Measurements from ENCODE around the gene ZBTB18. TPM values are rescaled to one million over a fixed set of nuclear protein-coding genes. Genes with fewer than 3 reads are reported as not detected.
"Not testable (repeated sequence)": the region's sequence is repeated elsewhere in the genome, so short reads cannot be mapped to it uniquely, and the experiment has no call there.

Gene ZBTB18
- total RNA-seq, 2 experiments from 2014 or later, result 9.9 to 18.9 TPM

- ChIA-PET CTCF (ENCODE audit: unreplicated experiment) (no interaction called here), POLR2A (no interaction called here)
- BruUV-seq (replicated peaks), result no TSS peak
- Histone ChIP-seq H3K4me2 (ENCODE audit: low read length) (no peak overlapping the region), H2AFZ (ENCODE audit: low read length) (no peak overlapping the region), H3K36me3 (ENCODE audit: insufficient read depth, low read length) (no peaks in the 10 kb centered on the region), H3K4me1 (ENCODE audit: insufficient read depth, low read length, poor library complexity, severe bottlenecking) (peaks cover 9% of the 10 kb centered on the region), H3K9me2 (ENCODE audit: insufficient read depth, low read length) (no peaks in the 10 kb centered on the region), H3K9me3 (ENCODE audit: low read length) (no peaks in the 10 kb centered on the region), H3K79me2 (ENCODE audit: insufficient read depth, low read depth, low read length) (no peaks in the 10 kb centered on the region), H3K27ac (ENCODE audit: low read depth, low read length, poor library complexity, severe bottlenecking) (no peak overlapping the region), H3K4me3 (ENCODE audit: low read depth, low read length, poor library complexity, severe bottlenecking) (no peak overlapping the region), H4K20me1 (ENCODE audit: insufficient read depth, low read length) (no peaks in the 10 kb centered on the region; the same call in 1 of the 2 replicates)
- intact Hi-C loops (cut with micrococcal nuclease; ENCODE audit: unreplicated experiment), result loop anchor here (10.0 kb wide), 1 partner anchor 230 kb away; no protein-coding TSS in a partner anchor
- DNase-seq (ENCODE audit: low spot score), result no peak
- TF ChIP-seq CTCF (conservative IDR thresholded peaks at IDR 0.05; ENCODE audit: low read length), result no peak
- TF ChIP-seq EZH2phosphoT487 (IDR thresholded peaks at IDR 0.05; ENCODE audit: borderline replicate concordance, low read depth, low read length), result no peak
These were observed 6.7 kb upstream of the ZBTB18 start for GRCh38 chr1:244044423-244044822.

GRCh38 chr1:244046254-244046653 lies 4.8 kb upstream of the ZBTB18 start:
- H3K36me3 ChIP-seq (ENCODE audit: insufficient read depth, low read length); H3K4me2 ChIP-seq (ENCODE audit: low read length); H3K27ac ChIP-seq (ENCODE audit: low read depth, low read length, poor library complexity, severe bottlenecking); DNase-seq (ENCODE audit: low spot score); H3K79me2 ChIP-seq (ENCODE audit: insufficient read depth, low read depth, low read length); H3K4me3 ChIP-seq (ENCODE audit: low read depth, low read length, poor library complexity, severe bottlenecking); BruUV-seq (replicated peaks); H3K9me3 ChIP-seq (ENCODE audit: low read length); H2AFZ ChIP-seq (ENCODE audit: low read length); CTCF ChIA-PET (ENCODE audit: unreplicated experiment); H3K9me2 ChIP-seq (ENCODE audit: insufficient read depth, low read length): not testable (repeated sequence)
- intact Hi-C loops (cut with micrococcal nuclease; ENCODE audit: unreplicated experiment), result loop anchor here (5.0 to 10.0 kb wide), 3 partner anchors 229 to 606 kb away; partner anchors contain the start of genes ADSS2 and DESI2
- Histone ChIP-seq H3K4me1 (ENCODE audit: insufficient read depth, low read length, poor library complexity, severe bottlenecking) (peaks cover 27% of the 10 kb centered on the region), H4K20me1 (ENCODE audit: insufficient read depth, low read length) (peaks cover 18% of the 10 kb centered on the region)
- POLR2A ChIA-PET, result interaction anchor here (0.7 kb wide), 1 partner anchor 82 kb away, joined by 3 read pairs; no protein-coding TSS in a partner anchor

GRCh38 chr1:244046907-244047611 lies 4.0 kb upstream of the ZBTB18 start:
- Histone ChIP-seq H3K4me3 (ENCODE audit: low read depth, low read length, poor library complexity, severe bottlenecking) (peak overlapping the region; percentile 81), H3K9me2 (ENCODE audit: insufficient read depth, low read length) (no peaks in the 10 kb centered on the region), H3K4me2 (ENCODE audit: low read length) (peak overlapping the region; percentile 92), H4K20me1 (ENCODE audit: insufficient read depth, low read length) (peaks cover 23% of the 10 kb centered on the region), H3K79me2 (ENCODE audit: insufficient read depth, low read depth, low read length) (peaks cover 6% of the 10 kb centered on the region; the same call in 1 of the 2 replicates), H3K27ac (ENCODE audit: low read depth, low read length, poor library complexity, severe bottlenecking) (peak overlapping the region; percentile 71), H3K4me1 (ENCODE audit: insufficient read depth, low read length, poor library complexity, severe bottlenecking) (peaks cover 35% of the 10 kb centered on the region), H3K9me3 (ENCODE audit: low read length) (no peaks in the 10 kb centered on the region), H2AFZ (ENCODE audit: low read length) (peak overlapping the region; percentile 74), H3K36me3 (ENCODE audit: insufficient read depth, low read length) (no peaks in the 10 kb centered on the region)
- ChIA-PET POLR2A (interaction anchor here (0.7 to 1.6 kb wide), 3 partner anchors 12 to 231 kb away, joined by 3 to 6 read pairs (median 4); no protein-coding TSS in a partner anchor), CTCF (ENCODE audit: unreplicated experiment) (no interaction called here)
- DNase-seq (ENCODE audit: low spot score), result no peak
- TF ChIP-seq CTCF (conservative IDR thresholded peaks at IDR 0.05; ENCODE audit: low read length), result no peak
- no peak for TF ChIP-seq EZH2phosphoT487 (IDR thresholded peaks at IDR 0.05; ENCODE audit: borderline replicate concordance, low read depth, low read length)
- no TSS peak for BruUV-seq (replicated peaks)
- intact Hi-C loops (cut with micrococcal nuclease; ENCODE audit: unreplicated experiment), result loop anchor here (5.0 to 10.0 kb wide), 3 partner anchors 228 to 605 kb away; partner anchors contain the start of genes ADSS2 and DESI2
